ENCODE data around the gene BPI.
"Not testable (repeated sequence)": the region's sequence is repeated elsewhere in the genome, so short reads cannot be mapped to it uniquely, and the experiment has no call there.

BPI gene

GRCh38 chr20:38303908-38304379, at the start of gene BPI:
BPI (plus strand) TSS chr20:38304156; CDS start chr20:38304224, 68 bp downstream.
- peak; percentile 54 for DNase-seq

GRCh38 chr20:38254621-38255020, 49.3 kb upstream of the BPI start:
- not testable (repeated sequence) for DNase-seq

DNA sequence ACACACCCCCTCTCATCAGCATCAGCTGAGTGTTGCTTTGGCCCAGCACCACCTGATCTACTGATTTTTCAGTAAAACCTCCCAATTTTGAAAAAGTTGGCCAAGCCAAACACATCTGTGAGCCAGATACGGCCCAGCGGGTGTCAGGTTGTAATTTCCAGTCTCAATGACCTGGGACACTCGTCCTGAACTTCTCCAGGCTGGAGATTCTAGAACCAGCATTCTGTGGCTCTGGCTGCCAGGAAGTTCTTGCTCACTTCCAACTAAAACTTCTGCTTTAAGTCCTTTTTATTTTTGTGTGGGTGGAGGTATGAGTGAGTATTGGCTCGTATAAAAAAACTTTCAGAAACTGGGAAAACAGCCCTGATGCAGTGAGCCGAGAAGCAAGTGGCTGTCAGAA, 48.6 kb upstream of the BPI start:
- peak; percentile 8 for DNase-seq

DNA sequence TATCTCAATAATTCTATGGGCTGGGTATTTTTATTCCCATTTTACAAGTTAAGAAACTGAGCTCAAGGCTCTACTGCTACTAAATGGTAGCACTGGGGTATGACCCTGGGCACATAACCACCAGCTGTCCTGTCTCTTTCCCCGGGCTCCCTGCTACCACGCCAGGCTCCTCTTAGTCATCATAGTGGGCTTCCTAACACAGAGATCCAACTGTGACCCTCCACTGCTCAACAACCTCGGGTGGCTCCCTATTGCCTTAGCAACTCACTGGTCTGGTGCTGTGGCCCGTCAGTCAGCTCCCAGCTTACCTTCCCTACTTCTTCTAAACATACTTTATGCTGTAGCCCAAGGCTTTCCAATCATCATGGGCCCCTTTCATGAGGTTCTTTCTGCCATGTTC, 47.9 kb upstream of the BPI start:
- DNase-seq = no peak

DNA sequence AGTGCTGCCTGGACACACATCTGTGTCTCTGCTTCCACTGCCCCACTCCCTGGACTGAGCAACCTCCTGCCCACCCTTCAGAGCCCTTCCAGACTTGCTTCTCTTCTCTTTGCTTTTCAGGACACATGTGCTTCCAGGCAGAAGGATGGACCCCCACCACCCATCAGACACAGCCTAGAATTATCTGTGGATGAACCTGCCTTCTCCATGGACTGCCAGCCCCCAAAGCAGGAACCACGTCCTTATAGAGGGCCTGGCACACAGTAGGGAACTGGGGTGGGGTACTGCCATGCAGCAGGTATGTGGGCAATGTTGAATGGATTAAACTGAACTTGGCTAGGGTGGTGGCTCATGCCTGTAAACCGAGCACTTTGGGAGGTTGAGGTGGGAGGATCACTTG, 47.0 kb upstream of the BPI start:
- no peak for DNase-seq

DNA sequence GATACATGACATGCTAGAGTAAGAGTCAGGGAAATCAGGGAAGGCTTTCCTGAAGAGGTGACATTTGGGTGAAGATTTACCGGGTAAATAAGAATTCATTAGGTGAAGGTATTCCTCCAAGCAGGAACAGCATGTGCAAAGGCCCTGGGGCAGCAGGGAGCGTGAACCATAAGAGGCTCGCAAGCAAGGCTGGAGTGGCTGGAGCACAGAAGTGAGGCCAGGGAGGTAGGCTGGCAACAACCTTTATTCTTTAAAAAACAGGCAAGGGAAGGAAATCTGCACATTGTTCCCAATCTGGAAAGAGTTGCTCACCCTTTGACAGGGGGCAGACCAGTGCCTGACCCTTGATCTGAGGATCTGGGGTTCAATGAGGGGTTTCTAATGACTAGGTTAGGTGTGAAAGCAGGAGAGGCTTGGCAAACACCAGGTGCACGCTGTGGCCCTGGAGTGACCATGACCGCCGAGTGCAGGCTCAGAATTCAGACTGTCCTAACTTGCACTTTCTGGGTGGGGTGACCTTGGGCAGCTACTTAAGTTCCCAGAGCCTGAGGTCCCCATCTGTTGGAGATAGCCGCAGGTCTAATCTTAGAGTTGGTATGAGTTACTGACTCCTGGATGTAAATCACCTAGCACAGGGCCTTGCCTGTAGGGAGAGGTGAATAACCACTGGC, 45.3 kb upstream of the BPI start:
- DNase-seq = no peak

GRCh38 chr20:38260025-38260377, 44.0 kb upstream of the BPI start:
- no peak for DNase-seq

- no peak for DNase-seq
These were observed 43.4 kb upstream of the BPI start, which contains the start of gene KIAA1755 for GRCh38 chr20:38260378-38261053. KIAA1755 (minus strand) TSS chr20:38260735; CDS start chr20:38260500, 235 bp downstream.

- DNase-seq = no peak
These were observed 42.9 kb upstream of the BPI start for GRCh38 chr20:38261054-38261390.

- no peak for DNase-seq
These were observed 41.0 kb upstream of the BPI start for GRCh38 chr20:38262931-38263330.

DNA sequence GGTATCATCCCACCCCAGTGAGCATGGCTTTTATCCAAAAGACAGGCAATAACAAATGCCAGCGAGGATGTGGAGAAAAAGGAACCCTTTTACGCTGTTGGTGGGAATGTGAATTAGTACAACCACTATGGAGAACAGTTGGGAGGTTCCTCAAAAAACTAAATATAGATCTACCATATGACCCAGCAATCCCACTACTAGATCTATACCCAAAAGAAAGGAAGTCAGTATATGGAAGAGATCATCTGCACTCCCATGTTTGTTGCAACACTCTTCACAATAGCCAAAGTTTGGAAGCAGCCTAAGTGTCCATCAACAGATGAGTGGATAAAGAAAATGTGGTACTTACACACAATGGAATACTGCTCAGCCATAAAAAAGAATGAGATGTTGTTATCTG, 37.5 kb upstream of the BPI start:
- no peak for DNase-seq

DNA sequence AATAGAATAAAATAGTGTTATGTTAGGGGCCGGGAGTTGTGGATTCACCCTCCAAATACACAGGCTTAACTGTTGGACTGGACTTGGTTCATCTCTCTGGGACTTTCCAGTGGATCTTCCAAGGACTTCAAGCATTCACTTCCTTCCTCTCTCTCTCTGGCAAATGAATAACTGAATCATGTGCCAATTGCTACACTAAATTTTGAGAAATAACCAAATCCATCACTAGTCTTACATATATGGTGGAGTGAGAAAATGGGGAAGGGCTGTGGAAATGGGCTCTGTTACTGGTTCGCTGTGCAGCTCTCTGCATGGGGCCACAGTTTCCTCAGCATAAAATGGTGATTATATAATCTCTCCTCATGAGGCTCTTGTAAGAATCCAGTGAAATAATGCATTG, 36.7 kb upstream of the BPI start:
- DNase-seq = no peak

DNA sequence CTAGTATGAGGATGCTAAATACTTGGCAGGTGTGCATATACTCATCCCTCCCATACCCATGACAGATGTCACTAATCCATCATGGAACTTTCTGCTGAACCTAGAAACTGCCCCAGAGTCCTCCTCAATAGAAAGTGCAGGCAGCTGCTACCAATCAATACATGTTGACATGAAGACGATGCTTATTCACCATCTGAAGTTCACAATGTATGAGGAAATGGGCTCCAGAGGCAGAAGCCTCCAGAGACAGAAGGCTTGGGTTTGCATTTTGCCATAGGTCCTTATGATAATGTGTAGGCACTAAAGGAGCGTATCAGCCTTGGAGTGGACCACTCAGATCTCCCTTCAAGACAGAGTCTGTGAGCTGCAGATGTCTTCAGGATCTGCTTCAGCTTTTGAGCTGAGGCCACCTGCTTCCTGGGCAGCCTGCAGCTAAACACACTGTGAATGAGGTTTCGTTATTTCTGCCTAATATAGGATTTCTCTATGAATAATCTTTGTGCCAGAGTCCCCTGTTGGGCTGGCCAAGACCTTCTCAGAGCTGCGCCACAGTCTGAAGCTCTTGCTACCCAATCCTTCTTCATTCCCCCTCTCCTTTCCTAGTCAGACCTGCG, 35.9 kb upstream of the BPI start:
- DNase-seq = no peak

DNA sequence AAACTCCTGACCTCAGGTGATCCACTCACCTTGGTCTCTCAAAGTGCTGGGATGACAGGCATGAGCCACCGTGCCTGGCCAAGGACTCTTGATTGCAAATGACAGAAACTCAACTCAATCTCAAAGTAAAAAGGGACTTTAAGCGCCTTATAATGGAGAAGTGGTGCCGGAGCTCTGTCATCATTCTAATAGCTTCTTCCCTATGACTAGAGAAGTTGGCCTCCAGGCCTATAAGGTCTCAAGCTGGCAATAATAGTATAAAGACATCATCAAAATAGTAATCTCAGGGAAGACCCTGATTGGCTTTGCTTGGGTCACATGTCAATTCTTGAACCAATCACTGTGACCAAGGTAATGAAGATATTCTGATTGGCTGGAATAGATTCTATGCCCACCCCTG, 34.9 kb upstream of the BPI start:
- no peak for DNase-seq

- DNase-seq = no peak
These were observed 34.2 kb upstream of the BPI start for GRCh38 chr20:38269715-38270114.

DNA sequence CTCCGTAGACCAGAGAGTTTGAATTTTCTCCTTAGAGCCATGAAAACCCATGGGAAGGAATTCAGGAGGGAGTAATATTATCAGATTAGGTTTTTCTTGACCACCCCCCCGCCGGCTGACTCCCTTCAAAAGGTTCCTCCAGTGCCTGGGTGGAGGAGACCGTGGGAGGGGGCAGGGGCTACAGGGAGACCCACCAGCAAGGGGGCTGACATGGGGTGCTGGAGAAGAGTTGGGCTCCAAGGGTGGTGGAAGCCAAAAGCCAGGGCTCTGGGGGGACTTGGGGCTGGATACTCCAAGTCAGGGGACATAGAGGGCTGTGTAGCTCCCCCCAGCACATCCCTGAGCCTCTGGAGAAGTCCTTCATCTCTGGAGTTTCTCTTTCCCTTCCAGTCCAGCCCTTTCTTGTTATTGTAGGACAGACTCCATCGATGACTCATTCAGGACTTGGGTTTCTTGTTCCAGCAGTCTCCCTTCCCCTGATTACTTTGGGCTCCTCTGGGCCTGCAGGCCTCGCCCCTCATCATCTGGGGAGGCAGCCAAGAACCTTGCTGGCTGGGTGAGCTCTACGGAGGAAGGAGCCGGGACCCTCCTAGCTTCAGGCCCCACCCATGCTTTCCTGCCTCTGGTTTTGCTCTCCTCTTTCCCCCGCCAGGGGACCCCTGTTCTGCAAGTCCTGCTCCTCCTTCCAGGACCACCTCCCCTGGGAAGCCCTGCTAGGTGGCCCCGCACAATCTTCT, 32.9 kb upstream of the BPI start:
- DNase-seq = peak; percentile 95

DNA sequence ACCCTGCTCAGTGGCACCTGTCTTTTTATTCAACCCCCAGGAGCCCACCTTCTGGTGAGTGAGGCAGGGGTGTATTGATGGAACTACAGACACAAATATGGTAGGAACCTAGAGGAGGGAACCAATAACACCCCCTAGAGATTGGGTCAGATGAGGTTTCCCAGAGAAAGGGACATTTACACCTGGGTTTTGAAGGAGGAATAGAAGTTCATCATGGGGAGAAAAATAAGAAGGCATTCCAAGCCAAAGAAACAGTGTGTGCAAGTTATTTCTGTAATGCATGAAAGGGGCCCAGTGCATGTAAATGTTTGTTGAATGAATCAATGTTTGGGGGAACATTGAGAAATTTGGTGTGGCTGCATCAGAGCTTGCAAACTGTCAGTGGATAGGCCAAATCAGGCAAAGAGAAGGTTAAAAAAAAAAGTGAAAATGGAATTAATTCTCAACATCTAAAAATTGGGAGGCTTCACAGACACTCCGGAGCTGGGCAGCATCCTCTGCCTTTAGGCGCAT, 32.3 kb upstream of the BPI start:
- no peak for DNase-seq

GRCh38 chr20:38272398-38272797, 31.6 kb upstream of the BPI start:
- peak; percentile 46 for DNase-seq

DNA sequence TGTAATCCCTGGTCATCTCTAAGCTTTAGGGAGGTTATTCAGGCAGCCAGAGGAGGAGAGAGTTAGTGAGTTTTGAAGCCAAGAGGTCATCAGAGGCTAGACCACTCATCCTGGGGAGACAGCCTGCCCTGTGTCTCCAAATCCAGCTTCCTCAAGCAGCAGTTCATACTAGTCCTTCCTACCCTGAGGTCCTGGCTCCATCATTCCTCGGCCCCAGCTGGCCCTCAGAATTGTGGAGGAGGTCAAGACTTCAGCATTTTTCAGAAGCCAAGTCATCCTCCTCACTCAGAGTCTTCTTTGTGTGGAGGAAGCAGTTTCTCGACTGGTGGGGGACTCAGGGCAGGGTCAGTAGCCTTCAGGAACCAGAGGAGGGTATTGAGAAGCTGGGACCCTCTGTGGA, 31.0 kb upstream of the BPI start:
- DNase-seq = peak; percentile 35

DNA sequence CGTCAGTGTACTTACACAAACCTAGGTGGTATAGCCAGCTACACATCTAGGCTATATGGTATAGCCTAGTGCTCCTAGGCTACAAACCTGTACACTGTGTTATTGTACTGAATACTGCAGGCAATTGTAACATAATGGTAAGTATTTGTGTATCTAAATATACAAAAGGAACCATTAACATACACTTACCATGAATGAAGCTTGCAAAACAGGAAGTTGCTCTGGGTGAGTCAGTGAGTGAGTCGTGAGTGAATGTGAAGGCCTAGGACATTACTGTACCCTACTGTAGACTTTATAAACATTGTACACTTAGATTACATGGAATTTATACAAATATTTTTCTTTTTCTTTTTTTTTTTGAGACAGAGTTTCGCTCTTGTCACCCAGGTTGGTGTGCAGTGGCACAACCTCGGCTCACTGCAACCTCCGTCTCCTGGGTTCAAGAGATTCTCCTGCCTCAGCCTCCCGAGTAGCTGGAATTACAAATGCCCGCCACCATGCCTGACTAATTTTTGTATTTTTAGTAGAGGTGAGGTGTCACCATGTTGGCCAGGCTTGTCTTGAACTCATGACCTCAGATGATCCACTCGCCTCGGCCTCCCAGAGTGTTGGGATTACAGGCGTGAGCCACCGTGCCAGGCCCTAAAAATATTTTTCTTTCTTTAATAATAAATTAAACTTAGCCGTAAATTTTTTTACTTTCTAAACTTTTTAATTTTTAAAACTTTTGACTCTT, 28.0 kb upstream of the BPI start:
- DNase-seq = peak; percentile 90

DNA sequence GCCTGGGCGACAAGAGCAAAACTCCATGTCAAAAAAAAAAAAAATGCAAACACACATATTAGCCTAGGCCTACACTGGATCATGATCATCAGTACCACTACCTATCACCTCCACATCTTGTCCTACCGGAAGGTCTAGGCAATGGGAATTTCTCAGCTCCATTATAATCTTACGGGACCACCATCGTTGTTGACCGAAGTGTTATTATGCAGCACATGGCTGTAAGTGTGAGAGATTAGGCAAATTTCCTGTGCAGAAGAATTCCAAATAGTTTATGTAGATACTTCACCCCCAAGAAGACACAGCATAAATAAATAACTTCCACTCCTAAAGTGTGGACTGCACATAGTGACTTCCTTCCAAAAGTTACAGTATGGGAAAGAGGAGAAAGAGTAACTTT, 26.7 kb upstream of the BPI start:
- no peak for DNase-seq

DNA sequence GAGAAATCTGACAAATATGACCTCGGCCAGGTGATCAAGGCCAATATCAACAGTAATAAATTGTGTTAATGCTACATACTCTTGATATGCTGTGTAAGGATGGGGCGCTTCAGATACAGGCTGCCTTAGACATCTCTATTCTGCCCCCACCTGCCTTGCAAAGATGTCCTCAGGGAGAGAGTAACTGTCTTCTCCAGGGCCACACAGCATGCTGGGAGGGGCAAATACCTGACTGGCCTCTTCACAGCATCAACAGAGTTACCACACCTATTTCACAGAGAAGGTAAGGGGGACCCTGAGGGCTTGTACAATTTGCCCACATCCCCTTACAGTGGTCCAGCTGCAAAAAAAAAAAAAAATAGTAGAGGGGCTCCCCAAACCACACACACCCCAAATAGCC, 26.3 kb upstream of the BPI start:
- no peak for DNase-seq

DNA sequence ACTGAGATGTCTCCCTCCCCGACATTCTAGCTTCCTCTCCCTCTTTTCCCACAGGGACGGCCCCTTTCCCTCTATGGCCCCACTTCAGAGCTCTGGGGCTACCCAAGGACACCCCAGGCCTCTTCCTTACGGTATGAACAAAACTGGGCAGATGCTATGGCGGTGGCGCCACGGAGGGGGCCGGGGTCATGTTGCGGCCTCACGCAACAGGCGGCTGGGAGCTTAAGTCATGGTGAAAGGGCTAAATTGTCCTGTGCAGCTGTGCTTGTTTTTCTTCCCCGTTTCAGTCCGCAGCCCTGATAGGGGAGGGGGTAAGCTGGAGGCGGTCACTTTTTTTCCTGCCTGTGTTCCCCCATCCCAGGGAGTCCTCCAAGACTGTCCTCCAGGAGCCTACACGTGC, 25.8 kb upstream of the BPI start:
- no peak for DNase-seq
